Liver (tissue), 9 donors: ENCODE data around the gene ARL5A. TPM values are rescaled to one million over a fixed set of nuclear protein-coding genes. Genes with fewer than 3 reads are reported as not detected.

Source experiments
- DNase-seq: peaks from one replicate; pipeline ENCODE4 v3.0.0-alpha.2; 2017; ENCODE audit warnings: low spot score
- H3K27ac ChIP-seq, 2 donors: one replicate each; pipeline ENCODE4 v1.7.0; 2013; ENCODE audit warnings: inconsistent platforms in 2 of 2, low read length in 2 of 2, control low read depth in 1 of 2, low read depth in 1 of 2, mild to moderate bottlenecking in 1 of 2
- H3K27me3 ChIP-seq, 4 donors: one replicate each; pipeline versions ENCODE4 v1.6.1 to v1.7.0; 2013; ENCODE audit warnings: low read length in 3 of 4, inconsistent platforms in 1 of 4, mild to moderate bottlenecking in 1 of 4, moderate library complexity in 1 of 4; ENCODE audit not compliant: control insufficient read depth in 4 of 4, insufficient read depth in 4 of 4
- H3K36me3 ChIP-seq, 4 donors: one replicate each; pipeline versions ENCODE4 v1.6.1 to v1.7.0; 2013; ENCODE audit warnings: low read length in 3 of 4, mild to moderate bottlenecking in 3 of 4, low read depth in 1 of 4, moderate library complexity in 1 of 4; ENCODE audit not compliant: control insufficient read depth in 4 of 4, insufficient read depth in 3 of 4
- H3K4me1 ChIP-seq, 4 donors: one replicate each; pipeline versions ENCODE4 v1.6.1 to v1.7.0; 2013; ENCODE audit warnings: low read length in 3 of 4, mild to moderate bottlenecking in 3 of 4, moderate library complexity in 1 of 4; ENCODE audit not compliant: control insufficient read depth in 4 of 4, insufficient read depth in 4 of 4
- H3K4me3 ChIP-seq, 3 donors: one replicate each; pipeline versions ENCODE4 v1.6.1 to v1.7.0; 2013; ENCODE audit warnings: low read length in 3 of 3, control low read depth in 1 of 3, low read depth in 1 of 3, mild to moderate bottlenecking in 1 of 3
- H3K9ac ChIP-seq, 2 donors: one replicate each; pipeline ENCODE4 v1.7.0; 2013; ENCODE audit warnings: low read length in 2 of 2, mild to moderate bottlenecking in 2 of 2, moderate library complexity in 2 of 2, control low read depth in 1 of 2, low read depth in 1 of 2
- H3K9me3 ChIP-seq, 4 donors: one replicate each; pipeline versions ENCODE4 v1.6.1 to v1.7.0; 2013; ENCODE audit warnings: low read length in 3 of 4; ENCODE audit not compliant: control insufficient read depth in 4 of 4
- ATF3 ChIP-seq: IDR thresholded peaks from 2 replicates; pipeline ENCODE4 v1.6.1; 2016; ENCODE audit warnings: antibody characterized with exemption
- CTCF ChIP-seq: fragments of 150-350 bp; IDR thresholded peaks from 2 replicates; pipeline ENCODE4 v1.5.1; 2017; ENCODE audit warnings: improper control_type of control experiment, low read depth, low read length; ENCODE audit not compliant: missing input control
- EGR1 ChIP-seq, 2 donors: IDR thresholded peaks; 2 replicates each; pipeline ENCODE4 v1.6.1; 2016 to 2018; ENCODE audit warnings: antibody characterized with exemption in 2 of 2, low read depth in 2 of 2
- FOXA1 ChIP-seq: IDR thresholded peaks from 2 replicates; pipeline ENCODE4 v1.6.1; 2016; ENCODE audit warnings: antibody characterized with exemption
- FOXA2 ChIP-seq: IDR thresholded peaks from 2 replicates; pipeline ENCODE4 v1.6.1; 2016; ENCODE audit warnings: antibody characterized with exemption
- GABPA ChIP-seq, 2 donors: IDR thresholded peaks in 1 of 2; conservative IDR thresholded peaks in 1 of 2; 2 replicates each; pipeline ENCODE4 v1.6.1; 2016; ENCODE audit warnings: antibody characterized with exemption in 2 of 2, mild to moderate bottlenecking in 1 of 2, moderate library complexity in 1 of 2
- HNF4A ChIP-seq, 2 donors: conservative IDR thresholded peaks; 2 replicates each; pipeline ENCODE4 v1.6.1; 2016; ENCODE audit warnings: antibody characterized with exemption in 2 of 2, mild to moderate bottlenecking in 2 of 2
- HNF4G ChIP-seq: IDR thresholded peaks from 2 replicates; pipeline ENCODE4 v1.6.1; 2016; ENCODE audit warnings: antibody characterized with exemption
- JUND ChIP-seq, 2 donors: IDR thresholded peaks; 2 replicates each; pipeline ENCODE4 v1.6.1; 2016; ENCODE audit warnings: antibody characterized with exemption in 2 of 2
- MAX ChIP-seq: IDR thresholded peaks from 2 replicates; pipeline ENCODE4 v1.6.1; 2016; ENCODE audit warnings: antibody characterized with exemption
- NR2F2 ChIP-seq: IDR thresholded peaks from 2 replicates; pipeline ENCODE4 v1.6.1; 2016; ENCODE audit warnings: antibody characterized with exemption
- RAD21 ChIP-seq, 2 donors: IDR thresholded peaks; 2 replicates each; pipeline ENCODE4 v1.6.1; 2016; ENCODE audit warnings: antibody characterized with exemption in 2 of 2, mild to moderate bottlenecking in 2 of 2
- REST ChIP-seq: IDR thresholded peaks from 2 replicates; pipeline ENCODE4 v1.6.1; 2016; ENCODE audit warnings: antibody characterized with exemption, mild to moderate bottlenecking
- RXRA ChIP-seq, 2 donors: IDR thresholded peaks; 2 replicates each; pipeline ENCODE4 v1.6.1; 2017 to 2018; ENCODE audit warnings: antibody characterized with exemption in 2 of 2, mild to moderate bottlenecking in 1 of 2
- SP1 ChIP-seq: IDR thresholded peaks from 2 replicates; pipeline ENCODE4 v1.6.1; 2018; ENCODE audit warnings: antibody characterized with exemption, mild to moderate bottlenecking
- TAF1 ChIP-seq: conservative IDR thresholded peaks from 2 replicates; pipeline ENCODE4 v1.6.1; 2016; ENCODE audit warnings: antibody characterized with exemption, mild to moderate bottlenecking
- YY1 ChIP-seq: IDR thresholded peaks from 2 replicates; pipeline ENCODE4 v1.6.1; 2016; ENCODE audit warnings: antibody characterized with exemption, mild to moderate bottlenecking
- ZBTB33 ChIP-seq: IDR thresholded peaks from 2 replicates; pipeline ENCODE4 v1.6.1; 2016; ENCODE audit warnings: antibody characterized with exemption
- WGBS: extraction: QIAGEN DNeasy Blood & Tissue Kit; methylation state at CpG from one replicate; pipeline ENCODE4 v1.1.7; 2013; 5-methylcytosine and 5-hydroxymethylcytosine counted together
- polyA plus RNA-seq, 2 donors: library from polyadenylated mRNA; stranded (reverse) in 1 of 2; unstranded in 1 of 2; fragments of 200-250 nt in 1 of 2; fragments of >200 nt in 1 of 2; fragmentation: Nextera tagmentation in 1 of 2; extraction: Ambion mirVana in 1 of 2; gene quantifications; one replicate each; pipeline versions ENCODE4 v1.2.1 to v1.2.3, GENCODE V29; 2013 to 2015
- total RNA-seq, 2 donors: library from RNA; depleted of rRNA; stranded (reverse); fragments of >200 nt; gene quantifications; one replicate each; pipeline ENCODE4 v1.2.3, GENCODE V29; 2014
- donor health status: healthy.
- donor health status: healthy.
- donor health status: healthy.
- donor health status: healthy.
- donor health status: healthy.

ARL5A gene
- total and polyA plus RNA-seq, 4 donors: 9.0 to 41.6 (median 18.0) TPM

- Histone ChIP-seq H3K4me3 (no peak overlapping the region), H3K4me1 (no peaks in the 10 kb centered on the region), H3K9ac (no peak overlapping the region), H3K27me3 (no peaks in the 10 kb centered on the region), H3K36me3 (no peaks in the 10 kb centered on the region), H3K27ac (no peak overlapping the region), H3K9me3 (no peaks in the 10 kb centered on the region)
- WGBS: 93% methylated on average over 1 of the region's 1 CpG
- TF ChIP-seq RAD21 (IDR thresholded peaks at IDR 0.05) (no peak), ATF3 (no peak), FOXA2 (no peak), NR2F2 (no peak), SP1 (no peak), JUND (IDR thresholded peaks at IDR 0.05) (no peak), TAF1 (no peak), CTCF (no peak), HNF4G (no peak), ZBTB33 (no peak), MAX (no peak), REST (no peak), FOXA1 (no peak), GABPA (IDR thresholded peaks at IDR 0.05 in 1 of 2, conservative IDR thresholded peaks at IDR 0.05 in 1 of 2) (no peak), EGR1 (IDR thresholded peaks at IDR 0.05; ENCODE audit: low read depth in 2 of 2) (no peak), RXRA (IDR thresholded peaks at IDR 0.05) (no peak), HNF4A (conservative IDR thresholded peaks at IDR 0.05) (no peak), YY1 (no peak)
- no peak for DNase-seq
Measured at GRCh38 chr2:151769606-151770005, 58.6 kb downstream of the ARL5A start.
